Left renal pelvis (tissue), 4 donors: Measurements from ENCODE around the gene GREB1. TPM values are rescaled to one million over a fixed set of nuclear protein-coding genes. Genes with fewer than 3 reads are reported as not detected.

Source experiments
- polyA plus RNA-seq, 4 donors: library from polyadenylated mRNA; unstranded; fragments of 120-200 nt; gene quantifications; one replicate each; pipeline ENCODE4 v1.2.1, GENCODE V29; 2013; ENCODE audit not compliant: insufficient read length in 4 of 4

Gene GREB1
- polyA plus RNA-seq, 4 donors, result 4.3 to 16.3 (median 12.2) TPM

Other genes starting within 250 kb of the GREB1 start
- 10 to 100 TPM; 37.5 to 45.0 (median 43.2) TPM for gene ROCK2, start 189.4 kb upstream of the GREB1 start, polyA plus RNA-seq
- 10 to 100 TPM; 16.4 to 24.4 (median 22.2) TPM for gene E2F6, start 67.9 kb upstream of the GREB1 start, polyA plus RNA-seq
- not detected for gene NTSR2, start 136.2 kb downstream of the GREB1 start, polyA plus RNA-seq
- gene LPIN1, start 212.6 kb downstream of the GREB1 start, polyA plus RNA-seq, result 10 to 100 TPM; 22.1 to 26.2 (median 23.9) TPM